ENCODE data around the gene ABHD17A.

GRCh38 chr19:1918975-1919374, 33.7 kb upstream of the ABHD17A start:
- no peak for TF ChIP-seq CTCF (IDR thresholded peaks at IDR 0.05)
- no peak for TF ChIP-seq EZH2 (IDR thresholded peaks at IDR 0.05)

Measured in neural progenitor cell (in vitro differentiated cells).